DOHH2 (cell line): ENCODE results near the gene NSMCE3.

Source experiments
- H3F3A ChIP-seq: fragments of 200-600 bp; sonication (generic), shearing (Covaris generic); 2 replicates; pipeline ENCODE4 v1.6.0; 2016; ENCODE audit warnings: antibody characterized with exemption, mild to moderate bottlenecking; ENCODE audit not compliant: control insufficient read depth, insufficient read depth
- H3K27ac ChIP-seq: fragments of 200-600 bp; sonication (generic); 2 replicates; pipeline ENCODE4 v1.5.1; 2014; ENCODE audit warnings: low read depth, mild to moderate bottlenecking, low read length, moderate library complexity
- H3K27me3 ChIP-seq: fragments of 200-600 bp; sonication (generic); 2 replicates; pipeline ENCODE4 v1.6.1; 2014; ENCODE audit warnings: mild to moderate bottlenecking, low read length, mixed read lengths; ENCODE audit not compliant: control insufficient read depth
- H3K36me3 ChIP-seq: fragments of 200-600 bp; sonication (generic); 2 replicates; pipeline ENCODE4 v1.6.1; 2014; ENCODE audit warnings: mild to moderate bottlenecking, low read length, moderate library complexity, mixed read lengths; ENCODE audit not compliant: control insufficient read depth
- H3K4me1 ChIP-seq: fragments of 200-600 bp; sonication (generic); 2 replicates; pipeline ENCODE4 v1.6.1; 2014; ENCODE audit warnings: mild to moderate bottlenecking, low read length, mixed read lengths; ENCODE audit not compliant: control insufficient read depth
- H3K4me2 ChIP-seq: fragments of 200-600 bp; sonication (generic); 2 replicates; pipeline ENCODE4 v1.6.0; 2014; ENCODE audit warnings: mild to moderate bottlenecking, low read length, moderate library complexity
- H3K4me3 ChIP-seq: fragments of 200-600 bp; sonication (generic); 2 replicates; pipeline ENCODE4 v1.5.1; 2014; ENCODE audit warnings: mild to moderate bottlenecking, low read length, mixed read lengths
- H3K79me2 ChIP-seq: fragments of 200-600 bp; sonication (generic); 2 replicates; pipeline ENCODE4 v1.6.1; 2014; ENCODE audit warnings: mild to moderate bottlenecking, low read length, mixed read lengths; ENCODE audit not compliant: control insufficient read depth
- H3K9me2 ChIP-seq: fragments of 200-600 bp; sonication (generic); replicated peaks from 2 replicates; pipeline ENCODE4 v1.6.1; 2014; ENCODE audit warnings: mild to moderate bottlenecking, low read length, mixed read lengths; ENCODE audit not compliant: control insufficient read depth
- H3K9me3 ChIP-seq: fragments of 200-600 bp; sonication (generic); 2 replicates; pipeline ENCODE4 v1.6.1; 2014; ENCODE audit warnings: antibody characterized with exemption, low read length, mixed read lengths; ENCODE audit not compliant: control insufficient read depth, insufficient read depth
- H4K20me1 ChIP-seq: fragments of 200-600 bp; sonication (generic); 2 replicates; pipeline ENCODE4 v1.6.0; 2014; ENCODE audit warnings: low read depth, mild to moderate bottlenecking, antibody characterized with exemption, low read length, moderate library complexity; ENCODE audit not compliant: control insufficient read depth, insufficient read depth
- CTCF ChIP-seq: fragments of 200-600 bp; sonication (generic); IDR thresholded peaks from one replicate; pipeline ENCODE4 v1.5.1; 2014; ENCODE audit warnings: antibody characterized with exemption, mild to moderate bottlenecking, low read depth, low read length; ENCODE audit not compliant: poor library complexity, severe bottlenecking
- EZH2phosphoT487 ChIP-seq: fragments of 200-600 bp; sonication (generic); IDR thresholded peaks from 2 replicates; pipeline ENCODE4 v1.6.1; 2017; ENCODE audit warnings: borderline replicate concordance, mild to moderate bottlenecking, antibody characterized with exemption, low read length, moderate library complexity, mixed read lengths

The NSMCE3 gene

GRCh38 chr15:29294732-29295325, 25.2 kb upstream of the NSMCE3 start:
- no peaks in the 10 kb centered on the region for H3F3A ChIP-seq
- H3K4me3 ChIP-seq, result no peak overlapping the region
- TF ChIP-seq EZH2phosphoT487 (no peak), CTCF (no peak)
- H3K4me1 ChIP-seq, result no peaks in the 10 kb centered on the region
- H3K36me3 ChIP-seq, result no peaks in the 10 kb centered on the region
- no peaks in the 10 kb centered on the region for H3K27me3 ChIP-seq
- H3K79me2 ChIP-seq, result no peaks in the 10 kb centered on the region
- H4K20me1 ChIP-seq, result no peaks in the 10 kb centered on the region
- no peaks in the 10 kb centered on the region for H3K9me3 ChIP-seq
- H3K9me2 ChIP-seq, result no peaks in the 10 kb centered on the region; the same call in 1 of the 2 replicates
- H3K4me2 ChIP-seq, result no peak overlapping the region
- H3K27ac ChIP-seq, result no peak overlapping the region

- Histone ChIP-seq H3K4me3 (no peak overlapping the region), H3K79me2 (no peaks in the 10 kb centered on the region), H3K9me3 (no peaks in the 10 kb centered on the region), H3K36me3 (no peaks in the 10 kb centered on the region), H3K9me2 (no peaks in the 10 kb centered on the region), H3K4me2 (no peak overlapping the region), H4K20me1 (no peaks in the 10 kb centered on the region), H3F3A (no peaks in the 10 kb centered on the region), H3K27me3 (no peaks in the 10 kb centered on the region), H3K27ac (no peak overlapping the region), H3K4me1 (no peaks in the 10 kb centered on the region)
- TF ChIP-seq EZH2phosphoT487 (no peak), CTCF (no peak)
Observed at GRCh38 chr15:29291067-29291845, 21.6 kb upstream of the NSMCE3 start.

- TF ChIP-seq CTCF (no peak), EZH2phosphoT487 (no peak)
- Histone ChIP-seq H3K27ac (no peak overlapping the region), H3K9me3 (no peaks in the 10 kb centered on the region), H3K4me3 (no peak overlapping the region), H3K9me2 (no peaks in the 10 kb centered on the region), H3K4me1 (no peaks in the 10 kb centered on the region), H3F3A (no peaks in the 10 kb centered on the region), H3K27me3 (no peaks in the 10 kb centered on the region), H3K4me2 (no peak overlapping the region), H3K36me3 (no peaks in the 10 kb centered on the region), H4K20me1 (no peaks in the 10 kb centered on the region), H3K79me2 (no peaks in the 10 kb centered on the region)
Observed at GRCh38 chr15:29289173-29289572, 19.6 kb upstream of the NSMCE3 start.
